Erythroblast (primary cell): Measurements from ENCODE around the gene SRSF4.
A peak's percentile ranks its signal among the peaks of the same experiment; 100 is the strongest.
"Not testable (repeated sequence)": the region's sequence is repeated elsewhere in the genome, so short reads cannot be mapped to it uniquely, and the experiment has no call there.

Experiments
- DNase-seq, 2 experiments: peaks; one replicate each; lab custom pipeline; 2025; lab: John Stamatoyannopoulos, UW
- GATA1 ChIP-seq: IDR thresholded peaks from 2 replicates; pipeline ENCODE4 v1.6.1; 2011; ENCODE audit warnings: low read depth, mild to moderate bottlenecking, control low read depth, low read length, moderate library complexity
- POLR2A ChIP-seq: IDR thresholded peaks from 2 replicates; pipeline ENCODE4 v1.6.1; 2011; ENCODE audit warnings: mild to moderate bottlenecking, low read length

Gene SRSF4

DNA sequence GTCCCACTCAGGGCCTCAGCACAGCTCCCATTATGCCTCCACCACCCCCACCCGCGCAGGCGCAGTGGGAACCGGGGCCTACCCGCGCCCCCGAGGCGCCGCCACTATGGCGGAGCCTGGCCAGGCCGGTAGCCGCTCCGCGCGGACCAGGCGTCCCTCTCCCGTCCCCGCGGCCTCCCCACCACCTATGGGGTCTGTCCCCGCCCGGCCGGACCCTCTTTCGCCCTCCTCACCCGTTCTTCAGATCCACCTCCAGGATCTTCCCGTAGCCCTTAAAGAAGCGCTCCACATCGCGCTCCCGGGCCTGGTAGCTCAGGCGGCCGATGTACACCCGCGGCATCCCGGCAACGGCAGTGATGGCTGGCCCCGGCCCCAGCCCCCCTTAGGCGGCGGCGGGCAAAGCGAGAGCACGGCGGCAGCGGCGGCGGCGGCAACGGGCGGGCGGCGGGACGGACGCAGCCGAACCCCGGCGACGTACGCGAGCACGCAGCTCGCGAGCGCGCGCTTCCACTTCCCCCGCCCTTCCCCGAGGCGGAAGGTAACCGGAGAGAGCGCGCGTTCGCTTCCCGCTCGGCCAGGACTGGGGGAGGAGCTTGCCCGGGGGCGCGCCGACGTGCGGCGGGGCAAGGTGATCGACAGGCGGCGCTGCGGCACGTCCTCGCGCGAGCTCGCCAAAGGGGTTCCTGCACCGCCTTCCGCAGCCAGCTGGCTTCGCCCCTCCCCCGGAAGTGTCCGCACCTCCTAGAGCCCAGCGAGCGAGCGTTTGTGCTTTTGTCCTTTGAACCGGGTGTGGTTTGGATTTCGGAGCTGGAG is at the start of gene SRSF4:
Gene SRSF4, minus strand, starts transcription at position 488 of the 813 bp plus-strand sequence. Its CDS starts 148 bp downstream, at position 340.
- TF ChIP-seq GATA1 (no peak), POLR2A (peak; percentile 81)

DNA sequence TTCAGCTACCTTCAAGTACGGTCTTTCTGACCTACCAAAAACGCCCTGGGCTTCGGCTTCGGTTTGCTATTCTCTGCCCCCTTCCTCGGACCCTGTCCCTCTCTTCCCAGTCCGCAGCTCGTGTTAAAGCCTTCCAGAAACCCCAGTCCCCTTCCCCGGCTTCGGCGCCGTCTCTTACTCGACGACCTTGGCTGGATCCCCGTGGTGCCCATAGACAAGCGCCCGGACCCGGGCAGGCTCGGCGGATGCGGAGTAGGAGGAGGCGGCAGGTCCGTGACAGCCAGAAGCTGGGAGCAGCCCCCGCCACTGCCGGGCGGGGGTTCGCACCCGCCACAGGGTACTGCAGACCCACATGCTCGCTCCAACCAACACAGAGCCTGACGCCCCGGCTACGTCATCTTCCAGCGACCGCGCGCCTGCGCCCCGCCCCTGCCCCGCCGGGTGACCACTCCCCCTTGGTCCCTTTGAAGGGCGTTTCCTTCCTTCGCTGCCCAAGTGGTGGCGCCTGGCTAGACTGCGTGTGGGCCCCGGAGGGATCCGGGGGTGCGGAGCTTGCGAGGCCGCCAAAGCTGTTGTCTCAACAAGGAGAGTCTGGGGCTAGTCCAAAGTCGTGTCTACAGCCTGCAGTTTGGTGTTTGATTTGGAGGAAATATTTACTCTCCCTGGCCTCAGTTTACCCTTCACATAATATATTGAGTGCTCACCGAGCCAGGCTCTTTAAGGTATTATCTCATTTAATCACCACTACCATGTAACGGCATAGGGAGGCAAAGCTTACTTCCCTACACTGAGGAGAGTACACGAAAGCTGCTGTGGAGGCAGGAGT is 49.1 kb upstream of the SRSF4 start, which contains the start of gene MECR:
Gene MECR, minus strand, starts transcription at position 382 of the 826 bp plus-strand sequence. Its CDS starts 28 bp downstream, at position 354.
- peak; percentile 97 to 98 for DNase-seq

More for the DNA sequence above, at the start of gene SRSF4:
- peak; percentile 99 for DNase-seq

DNA sequence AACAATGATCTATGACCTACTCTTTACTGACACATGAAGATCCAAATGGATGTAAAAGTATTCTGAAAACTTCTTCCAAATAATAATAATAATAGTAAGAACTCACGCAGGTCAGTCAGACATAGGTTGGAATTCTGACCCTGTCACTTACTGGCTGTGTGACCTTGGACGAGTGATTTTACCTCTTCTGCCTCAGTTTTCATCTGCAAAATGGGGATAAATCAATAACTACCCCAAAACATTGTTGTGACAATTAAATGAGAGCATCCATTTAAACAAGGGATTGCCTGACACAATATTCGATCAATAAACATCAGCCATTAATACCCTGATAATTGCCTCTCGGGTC is 48.5 kb upstream of the SRSF4 start:
- TF ChIP-seq POLR2A, result no peak
- TF ChIP-seq GATA1, result no peak
- DNase-seq, result no peak

More for the DNA sequence above, 49.1 kb upstream of the SRSF4 start, which contains the start of gene MECR:
- peak; percentile 79 for TF ChIP-seq POLR2A
- no peak for TF ChIP-seq GATA1

DNA sequence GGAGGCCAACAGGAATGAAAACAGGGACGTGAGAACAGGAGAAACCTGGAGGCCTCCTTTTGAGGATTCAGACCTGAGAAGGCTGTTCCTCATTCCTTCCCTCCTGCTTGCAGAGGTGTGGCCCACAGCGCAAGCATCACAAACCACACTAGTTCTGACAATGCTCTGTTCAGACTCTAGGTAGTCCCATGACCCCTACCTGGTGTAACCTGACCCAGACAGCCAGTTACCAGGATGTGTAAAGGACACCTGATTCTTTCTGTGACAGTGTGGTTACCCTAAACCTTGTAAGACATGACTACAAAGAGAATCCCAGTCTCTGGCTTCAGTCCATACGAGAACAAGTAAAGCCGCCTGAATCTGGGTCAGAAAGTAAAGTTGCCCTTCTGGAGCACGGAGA is 45.8 kb upstream of the SRSF4 start:
- no peak for TF ChIP-seq GATA1
- TF ChIP-seq POLR2A, result no peak
- no peak for DNase-seq

DNA sequence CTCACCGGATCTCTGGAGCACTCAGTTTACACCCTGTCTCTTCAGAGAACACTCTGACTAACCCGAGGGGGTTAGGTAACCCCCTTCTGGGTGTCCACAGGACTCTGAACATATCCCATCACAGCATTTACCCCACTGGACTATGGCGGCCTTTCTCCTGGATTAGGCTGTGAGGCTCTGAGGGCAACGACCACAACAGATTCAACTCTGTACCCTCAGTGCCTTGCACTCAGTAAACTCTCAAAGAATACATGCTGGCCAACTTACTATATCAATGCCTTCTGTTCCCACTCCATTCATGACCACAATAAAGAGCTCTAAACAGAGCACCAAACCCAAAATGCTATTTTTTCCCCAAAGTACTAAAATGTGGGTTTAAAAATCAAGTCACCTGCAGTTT is 43.7 kb upstream of the SRSF4 start:
- DNase-seq, result no peak
- TF ChIP-seq POLR2A, result no peak

DNA sequence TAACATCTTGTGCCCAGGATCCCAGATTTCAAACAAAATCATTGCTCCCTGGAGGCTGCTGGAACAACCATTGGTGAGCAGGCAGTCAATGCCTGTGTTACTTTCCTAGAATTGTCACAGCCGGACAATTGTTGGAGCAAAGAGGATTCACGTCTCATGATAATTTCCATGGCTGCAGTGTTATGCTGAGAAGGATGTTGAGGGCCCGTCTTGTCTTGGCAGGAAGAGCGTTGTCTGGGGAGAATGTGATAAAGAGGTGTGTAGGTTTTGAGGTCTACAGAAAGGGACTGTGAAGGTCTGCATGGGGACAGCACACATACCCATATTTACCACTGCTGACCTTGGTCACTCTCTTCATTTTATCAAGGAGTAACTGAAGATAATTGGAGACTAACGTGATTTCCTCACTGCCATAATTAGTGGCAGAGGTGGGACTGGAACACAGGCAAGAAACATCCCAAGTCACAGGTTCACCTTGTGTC is 42.7 kb upstream of the SRSF4 start:
- DNase-seq, result no peak
- TF ChIP-seq POLR2A (no peak), GATA1 (no peak)

DNA sequence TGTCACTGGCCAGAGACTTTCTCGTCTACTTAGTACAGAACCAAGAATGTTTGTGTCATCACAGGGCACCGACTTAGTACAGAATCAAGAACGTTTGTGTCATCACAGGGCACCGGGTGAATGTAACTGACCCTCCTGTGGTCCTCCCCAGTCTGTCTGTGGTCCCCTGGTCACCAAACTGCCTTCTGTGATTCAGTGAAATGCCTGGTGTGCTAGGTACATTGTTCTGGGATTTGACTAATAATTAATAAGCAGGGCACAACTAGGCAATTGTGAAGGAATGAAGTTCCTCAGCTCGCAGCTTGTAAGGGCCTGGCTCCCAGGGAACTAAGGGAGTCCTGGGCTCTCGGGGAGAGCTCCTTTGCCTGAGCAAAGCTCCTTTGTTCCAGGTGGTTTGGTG is 41.8 kb upstream of the SRSF4 start:
- no peak for DNase-seq
- TF ChIP-seq GATA1, result no peak
- TF ChIP-seq POLR2A, result no peak

DNA sequence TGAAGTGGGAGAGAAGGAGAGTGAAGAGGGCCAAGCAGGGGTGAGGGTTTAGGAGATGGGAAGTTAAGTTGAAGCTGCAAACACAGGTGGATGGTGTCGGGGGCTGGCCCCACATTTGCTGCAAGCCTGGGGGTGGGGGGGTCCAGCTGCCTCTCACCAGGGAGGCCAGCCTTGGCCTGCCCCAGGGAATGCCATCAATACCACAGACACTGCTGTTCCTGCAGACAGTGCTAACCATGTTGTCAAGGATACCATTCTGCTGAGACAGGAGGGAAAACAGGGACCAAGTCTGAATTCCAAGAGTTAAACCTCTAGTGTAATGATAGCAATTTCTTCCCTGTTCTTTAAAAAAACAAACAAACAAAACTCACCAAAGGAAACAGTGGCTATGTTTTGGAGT is 41.0 kb upstream of the SRSF4 start:
- no peak for TF ChIP-seq POLR2A
- no peak for DNase-seq

DNA sequence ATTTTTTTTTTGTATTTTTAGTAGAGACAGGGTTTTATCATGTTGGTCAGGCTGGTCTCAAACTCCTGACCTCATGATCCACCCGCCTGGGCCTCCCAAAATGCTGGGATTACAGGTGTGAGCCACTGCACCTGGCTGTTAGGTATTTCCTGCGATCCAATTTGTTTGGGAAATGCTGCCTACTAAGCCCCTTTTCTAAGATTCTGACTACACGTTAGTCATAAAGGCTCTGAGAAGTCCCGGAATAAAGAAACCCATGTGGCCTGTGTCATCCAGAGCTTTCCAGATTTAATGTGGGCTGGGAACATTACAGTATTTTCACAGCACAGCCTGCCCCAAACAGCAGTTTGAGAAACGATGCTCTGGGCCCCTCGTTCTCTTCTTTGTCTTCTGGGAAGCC is 40.6 kb upstream of the SRSF4 start:
- DNase-seq, result not testable (repeated sequence)

DNA sequence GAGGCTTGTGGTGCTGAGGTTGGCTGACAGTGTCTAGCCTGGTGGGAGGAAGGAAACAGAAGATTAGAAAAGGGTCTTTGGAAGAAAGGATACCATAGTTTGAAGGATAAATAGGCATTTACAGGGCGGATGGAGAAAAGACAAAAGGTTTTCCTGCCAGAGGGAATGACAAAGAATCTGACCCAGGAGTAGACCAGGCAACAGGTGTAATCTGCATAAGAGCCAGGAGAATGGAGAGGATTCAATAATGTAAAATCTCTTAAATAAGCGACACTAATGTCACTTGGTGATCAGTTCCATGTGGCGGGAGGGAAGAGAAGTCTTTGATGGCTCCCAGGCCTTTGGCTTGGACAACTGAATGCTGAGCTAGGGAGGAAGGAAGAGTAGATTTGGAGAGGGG is 39.6 kb upstream of the SRSF4 start:
- TF ChIP-seq POLR2A (no peak), GATA1 (no peak)
- DNase-seq, result no peak

DNA sequence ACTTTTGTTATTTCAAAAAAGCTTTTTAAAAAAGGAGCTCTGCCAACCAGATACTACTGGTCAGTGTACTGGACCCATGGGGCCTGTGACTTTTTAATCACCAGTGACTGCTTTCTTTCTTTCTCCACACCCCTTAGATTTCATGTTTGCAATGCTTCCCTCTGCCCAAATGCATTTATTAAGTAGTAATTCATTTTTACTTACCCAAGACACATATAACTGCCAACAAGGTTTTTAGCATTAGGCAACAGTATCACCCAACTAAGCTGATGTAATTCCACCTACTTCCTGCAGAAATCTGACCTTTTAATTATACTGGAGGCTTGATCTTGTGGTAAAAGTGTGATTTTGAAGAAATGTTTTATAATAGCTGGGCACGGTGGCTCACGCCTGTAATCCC is 36.5 kb upstream of the SRSF4 start:
- DNase-seq, result no peak
- TF ChIP-seq GATA1, result no peak
- TF ChIP-seq POLR2A, result no peak

DNA sequence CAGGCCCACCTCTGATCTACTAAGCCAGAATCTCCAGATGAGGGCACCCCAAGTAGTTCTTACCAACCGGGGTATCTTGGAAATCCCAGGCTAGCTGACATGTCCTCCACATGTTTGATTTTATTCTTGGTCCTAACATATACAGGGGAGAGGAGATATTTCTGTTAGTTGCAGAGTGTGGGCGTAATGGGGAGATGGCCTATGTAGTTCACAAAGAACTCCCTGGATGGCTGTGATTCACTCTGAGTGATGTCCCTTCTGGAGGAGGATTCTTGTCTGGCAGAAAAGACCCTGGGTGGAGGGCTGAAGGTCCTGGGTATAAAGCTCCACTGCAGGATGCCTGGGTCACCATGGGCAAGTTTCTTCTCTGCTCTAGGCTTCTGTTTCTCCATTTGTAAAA is 35.9 kb upstream of the SRSF4 start:
- TF ChIP-seq POLR2A (no peak), GATA1 (no peak)

DNA sequence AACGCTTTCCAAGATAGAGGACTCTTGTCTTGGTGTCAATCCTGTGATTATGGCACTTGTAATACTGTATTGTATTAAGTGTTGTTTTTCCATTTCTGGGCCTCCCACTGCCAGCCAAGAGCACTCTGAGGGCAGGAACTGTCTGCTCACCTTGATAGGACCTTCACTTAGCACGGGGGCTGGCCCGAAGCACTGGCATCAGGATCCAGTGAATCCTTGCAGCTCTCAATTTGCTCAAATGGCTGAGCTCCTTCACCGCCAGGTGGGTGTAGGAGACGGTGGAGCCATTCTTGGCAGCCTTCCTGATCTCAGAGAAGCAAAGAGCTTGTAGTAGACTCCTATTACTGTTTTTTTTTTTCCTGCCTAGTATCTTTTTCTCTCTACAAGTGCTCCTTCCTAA is 31.4 kb upstream of the SRSF4 start:
- no peak for DNase-seq
- no peak for TF ChIP-seq GATA1
- TF ChIP-seq POLR2A, result no peak

More for the DNA sequence above, 35.9 kb upstream of the SRSF4 start:
- DNase-seq, result no peak
